ENCODE measurements around the gene SRSF12.

Gene SRSF12

GRCh38 chr6:89117211-89118108, at the start of gene SRSF12:
TSS of gene SRSF12 (minus strand) at chr6:89118071. CDS start at chr6:89117887, 184 bp downstream.
- peak in 7 of 14 donors; percentile 3 to 60 (median 31) for DNase-seq

- no peak for DNase-seq
Observed at GRCh38 chr6:89162047-89162371, 44.1 kb upstream of the SRSF12 start.

- no peak for DNase-seq
Observed at GRCh38 chr6:89161326-89162046, 43.6 kb upstream of the SRSF12 start.

- DNase-seq = no peak
Observed at GRCh38 chr6:89160331-89161092, 42.6 kb upstream of the SRSF12 start.

- no peak for DNase-seq
Observed at GRCh38 chr6:89154131-89154530, 36.3 kb upstream of the SRSF12 start.

- no peak for DNase-seq
Observed at GRCh38 chr6:89148016-89148750, 30.3 kb upstream of the SRSF12 start.

- DNase-seq = peak in 4 of 14 donors; percentile 6 to 67 (median 24)
Observed at GRCh38 chr6:89146718-89147700, 29.1 kb upstream of the SRSF12 start.

GRCh38 chr6:89145956-89146717, 28.3 kb upstream of the SRSF12 start, which contains the start of gene PM20D2:
TSS of gene PM20D2 (plus strand) at chr6:89146055. CDS start at chr6:89146145, 90 bp downstream.
- DNase-seq = peak in 13 of 14 donors; percentile 7 to 73 (median 48)

- no peak for DNase-seq
Observed at GRCh38 chr6:89145091-89145955, 27.5 kb upstream of the SRSF12 start.

- DNase-seq = no peak
Observed at GRCh38 chr6:89144354-89144906, 26.6 kb upstream of the SRSF12 start.

- no peak for DNase-seq
Observed at GRCh38 chr6:89140347-89141156, 22.7 kb upstream of the SRSF12 start.

- no peak for DNase-seq
Observed at GRCh38 chr6:89139509-89140346, 21.9 kb upstream of the SRSF12 start.

GRCh38 chr6:89138173-89138572, 20.3 kb upstream of the SRSF12 start:
- no peak for DNase-seq

GRCh38 chr6:89134723-89135122, 16.9 kb upstream of the SRSF12 start:
- DNase-seq = no peak

GRCh38 chr6:89133981-89134380, 16.1 kb upstream of the SRSF12 start:
- no peak for DNase-seq

GRCh38 chr6:89132057-89132456, 14.2 kb upstream of the SRSF12 start:
- DNase-seq = no peak

GRCh38 chr6:89131599-89131998, 13.7 kb upstream of the SRSF12 start:
- no peak for DNase-seq
